OCI-LY7 (cell line): ENCODE data around the gene CHSY3. TPM values are rescaled to one million over a fixed set of nuclear protein-coding genes. Genes with fewer than 3 reads are reported as not detected.

Experiments used
- BruUV-seq: library from RNA; stranded (reverse); fragments of 400-500 nt; replicated peaks from 2 replicates; lab custom pipeline; 2021; lab: Mats Ljungman, UMichigan
- CTCF ChIA-PET: fragments of 300-600 bp; sonication (Branson Sonifier 250); formaldehyde crosslinking; loops from one replicate; lab custom pipeline; 2022; ENCODE audit warnings: antibody characterized with exemption; ENCODE audit not compliant: unreplicated experiment; lab: Charles Lee
- POLR2A ChIA-PET: fragments of 300-600 bp; sonication (Branson Sonifier 250); formaldehyde crosslinking; loops from one replicate; lab custom pipeline; 2022; ENCODE audit warnings: antibody characterized with exemption; lab: Charles Lee
- DNase-seq: peaks from one replicate; pipeline ENCODE4 v3.0.0-alpha.2; 2015; ENCODE audit warnings: low spot score
- H2AFZ ChIP-seq: fragments of 200-600 bp; sonication (generic), shearing (Covaris generic); 2 replicates; pipeline ENCODE4 v1.6.1; 2014; ENCODE audit warnings: mild to moderate bottlenecking, antibody characterized with exemption, low read length, moderate library complexity
- H3K27ac ChIP-seq: fragments of 200-600 bp; sonication (generic); 2 replicates; pipeline ENCODE4 v1.5.1; 2014; ENCODE audit warnings: mixed run types, low read depth, mild to moderate bottlenecking, moderate library complexity, low read length, inconsistent platforms; ENCODE audit not compliant: poor library complexity, severe bottlenecking
- H3K36me3 ChIP-seq: fragments of 200-600 bp; sonication (generic); 2 replicates; pipeline ENCODE4 v1.6.1; 2014; ENCODE audit warnings: mild to moderate bottlenecking, antibody characterized with exemption, low read length, moderate library complexity, mixed read lengths; ENCODE audit not compliant: insufficient read depth
- H3K4me1 ChIP-seq: fragments of 200-600 bp; sonication (generic); 2 replicates; pipeline ENCODE4 v1.5.1; 2014; ENCODE audit warnings: mild to moderate bottlenecking, low read length; ENCODE audit not compliant: insufficient read depth, poor library complexity, severe bottlenecking
- H3K4me2 ChIP-seq: fragments of 200-600 bp; sonication (generic); 2 replicates; pipeline ENCODE4 v1.6.1; 2014; ENCODE audit warnings: mild to moderate bottlenecking, low read length
- H3K4me3 ChIP-seq: fragments of 200-600 bp; sonication (generic); 2 replicates; pipeline ENCODE4 v1.5.1; 2014; ENCODE audit warnings: mild to moderate bottlenecking, low read depth, low read length; ENCODE audit not compliant: poor library complexity, severe bottlenecking
- H3K79me2 ChIP-seq: fragments of 200-600 bp; sonication (generic); 2 replicates; pipeline ENCODE4 v1.6.1; 2016; ENCODE audit warnings: low read depth, mild to moderate bottlenecking, low read length, moderate library complexity, mixed read lengths; ENCODE audit not compliant: insufficient read depth
- H3K9me2 ChIP-seq: fragments of 200-600 bp; sonication (generic); 2 replicates; pipeline ENCODE4 v1.6.1; 2016; ENCODE audit warnings: mild to moderate bottlenecking, low read length, mixed read lengths; ENCODE audit not compliant: insufficient read depth
- H3K9me3 ChIP-seq: fragments of 200-600 bp; sonication (generic); 2 replicates; pipeline ENCODE4 v1.6.1; 2014; ENCODE audit warnings: mild to moderate bottlenecking, mixed run types, low read length, mixed read lengths
- H4K20me1 ChIP-seq: fragments of 200-600 bp; sonication (generic); 2 replicates; pipeline ENCODE4 v1.6.1; 2014; ENCODE audit warnings: mild to moderate bottlenecking, antibody characterized with exemption, low read length, moderate library complexity, mixed read lengths; ENCODE audit not compliant: insufficient read depth
- CTCF ChIP-seq: fragments of 200-600 bp; sonication (generic); conservative IDR thresholded peaks from 2 replicates; pipeline ENCODE4 v1.5.1; 2014; ENCODE audit warnings: mild to moderate bottlenecking, antibody characterized with exemption, low read length, moderate library complexity, mixed read lengths
- EZH2phosphoT487 ChIP-seq: fragments of 200-600 bp; sonication (generic); IDR thresholded peaks from 2 replicates; pipeline ENCODE4 v1.6.1; 2018; ENCODE audit warnings: low read depth, borderline replicate concordance, mild to moderate bottlenecking, mixed run types, antibody characterized with exemption, low read length, moderate library complexity, mixed read lengths
- intact Hi-C: fragments of 100-400 bp; cut with micrococcal nuclease; formaldehyde crosslinking; loops from one replicate; pipeline ENCODE4 v1.10.0; 2022; ENCODE audit not compliant: unreplicated experiment
- total RNA-seq, 2 experiments: library from RNA; depleted of rRNA in 1 of 2; stranded (reverse); fragments of >200 nt in 1 of 2; shearing (Covaris generic) in 1 of 2; gene quantifications; 2 replicates each; pipeline ENCODE4 v1.2.3, GENCODE V29; 2014 to 2022

The CHSY3 gene
- total RNA-seq, 2 experiments from 2014 or later, result not detected

DNA sequence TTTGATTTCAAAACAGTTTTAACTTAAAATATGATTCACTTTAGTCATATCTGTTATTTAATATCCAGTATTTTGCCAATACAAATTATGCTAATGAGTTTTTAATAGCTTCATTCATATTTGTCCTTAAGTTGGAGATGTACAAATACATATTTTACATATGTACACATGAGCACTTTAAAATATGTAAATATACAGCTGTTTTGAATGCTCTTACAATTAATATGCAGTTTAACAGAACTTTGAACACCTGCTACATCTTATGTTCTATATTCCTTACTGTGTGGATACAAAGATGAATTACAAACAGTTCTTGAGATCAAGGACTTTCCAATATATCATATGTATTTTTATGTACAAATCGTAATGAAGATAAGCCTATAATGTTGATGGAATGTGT lies 74.0 kb downstream of the CHSY3 start:
- Histone ChIP-seq H4K20me1 (no peaks in the 10 kb centered on the region), H3K4me3 (no peak overlapping the region), H3K27ac (no peak overlapping the region), H3K79me2 (no peaks in the 10 kb centered on the region), H3K9me3 (no peaks in the 10 kb centered on the region), H3K4me2 (no peak overlapping the region), H3K9me2 (no peaks in the 10 kb centered on the region), H3K4me1 (no peaks in the 10 kb centered on the region), H2AFZ (no peak overlapping the region), H3K36me3 (no peaks in the 10 kb centered on the region)
- intact Hi-C loops, result no loop called here
- TF ChIP-seq CTCF (no peak), EZH2phosphoT487 (no peak)
- DNase-seq, result no peak
- no TSS peak for BruUV-seq
- POLR2A ChIA-PET, result interaction anchor here (0.7 to 1.0 kb wide), 3 partner anchors 13 to 1738 kb away, joined by 3 to 5 read pairs (median 4); no protein-coding TSS in a partner anchor
- CTCF ChIA-PET, result no interaction called here

GRCh38 chr5:129988453-129988852 lies 84.2 kb downstream of the CHSY3 start:
- Histone ChIP-seq H3K79me2 (no peaks in the 10 kb centered on the region), H3K9me2 (no peaks in the 10 kb centered on the region), H3K9me3 (no peaks in the 10 kb centered on the region), H3K36me3 (no peaks in the 10 kb centered on the region), H3K4me2 (no peak overlapping the region), H3K4me3 (no peak overlapping the region), H2AFZ (no peak overlapping the region), H4K20me1 (no peaks in the 10 kb centered on the region), H3K4me1 (no peaks in the 10 kb centered on the region), H3K27ac (no peak overlapping the region)
- no peak for TF ChIP-seq EZH2phosphoT487
- TF ChIP-seq CTCF, result no peak
- intact Hi-C loops, result no loop called here
- DNase-seq, result no peak
- ChIA-PET POLR2A (no interaction called here), CTCF (no interaction called here)
- BruUV-seq, result no TSS peak

- H2AFZ ChIP-seq, result no peak overlapping the region
- no peak overlapping the region for H3K27ac ChIP-seq
- H4K20me1 ChIP-seq, result no peaks in the 10 kb centered on the region
- no peaks in the 10 kb centered on the region for H3K9me2 ChIP-seq
- no peaks in the 10 kb centered on the region for H3K4me1 ChIP-seq
- intact Hi-C loops, result no loop called here
- BruUV-seq, result no TSS peak
- no peaks in the 10 kb centered on the region for H3K79me2 ChIP-seq
- ChIA-PET POLR2A (interaction anchor here (0.8 kb wide), 1 partner anchor 14 kb away, joined by 5 read pairs; no protein-coding TSS in a partner anchor), CTCF (no interaction called here)
- no peak overlapping the region for H3K4me2 ChIP-seq
- DNase-seq, result no peak
- no peaks in the 10 kb centered on the region for H3K9me3 ChIP-seq
- no peaks in the 10 kb centered on the region for H3K36me3 ChIP-seq
- TF ChIP-seq CTCF (no peak), EZH2phosphoT487 (no peak)
- H3K4me3 ChIP-seq, result no peak overlapping the region
Observed at GRCh38 chr5:129991780-129992179, 87.5 kb downstream of the CHSY3 start.
